Hepatocyte (in vitro differentiated cells): ENCODE measurements around the gene CAPZB. TPM values are rescaled to one million over a fixed set of nuclear protein-coding genes. Genes with fewer than 3 reads are reported as not detected.

Experiments
- DNase-seq: peaks from one replicate; pipeline ENCODE4 v3.0.0-alpha.2; 2016; ENCODE audit warnings: low spot score
- H2AFZ ChIP-seq: fragments of 200-600 bp; sonication (generic); 2 replicates; pipeline ENCODE4 v1.6.0; 2016; ENCODE audit warnings: antibody characterized with exemption, mild to moderate bottlenecking
- H3K27ac ChIP-seq: fragments of 200-600 bp; sonication (generic); 2 replicates; pipeline ENCODE4 v1.5.1; 2016; ENCODE audit warnings: mild to moderate bottlenecking
- H3K27me3 ChIP-seq: fragments of 200-600 bp; sonication (generic); 2 replicates; pipeline ENCODE4 v1.6.1; 2016
- H3K36me3 ChIP-seq: fragments of 200-600 bp; sonication (generic); replicated peaks from 2 replicates; pipeline ENCODE4 v1.5.1; 2016; ENCODE audit warnings: low read depth; ENCODE audit not compliant: insufficient read depth
- H3K4me1 ChIP-seq: fragments of 200-600 bp; sonication (generic); 2 replicates; pipeline ENCODE4 v1.5.1; 2016; ENCODE audit warnings: mild to moderate bottlenecking, moderate library complexity; ENCODE audit not compliant: insufficient read depth
- H3K4me2 ChIP-seq: fragments of 200-600 bp; sonication (generic); 2 replicates; pipeline ENCODE4 v1.6.0; 2016
- H3K4me3 ChIP-seq: fragments of 200-600 bp; sonication (generic); 2 replicates; pipeline ENCODE4 v1.5.1; 2016; ENCODE audit warnings: mild to moderate bottlenecking
- H3K79me2 ChIP-seq: fragments of 200-600 bp; sonication (generic); 2 replicates; pipeline ENCODE4 v1.6.0; 2017; ENCODE audit warnings: mild to moderate bottlenecking
- H3K9me2 ChIP-seq: fragments of 200-600 bp; sonication (generic); replicated peaks from 2 replicates; pipeline ENCODE4 v1.6.0; 2017; ENCODE audit warnings: mild to moderate bottlenecking; ENCODE audit not compliant: insufficient read depth
- H3K9me3 ChIP-seq: fragments of 200-600 bp; sonication (generic); 2 replicates; pipeline ENCODE4 v1.5.1; 2016; ENCODE audit warnings: low read depth, mild to moderate bottlenecking
- H4K20me1 ChIP-seq: fragments of 200-600 bp; sonication (generic); 2 replicates; pipeline ENCODE4 v1.6.0; 2016; ENCODE audit warnings: mild to moderate bottlenecking; ENCODE audit not compliant: insufficient read depth, poor library complexity, severe bottlenecking
- CTCF ChIP-seq: fragments of 200-600 bp; sonication (generic); IDR thresholded peaks from 2 replicates; pipeline ENCODE4 v1.5.1; 2016; ENCODE audit warnings: antibody characterized with exemption, mild to moderate bottlenecking; ENCODE audit not compliant: poor library complexity
- EZH2 ChIP-seq: fragments of 200-600 bp; sonication (generic); IDR thresholded peaks from 2 replicates; pipeline ENCODE4 v1.6.1; 2016; ENCODE audit warnings: antibody characterized with exemption, mild to moderate bottlenecking, borderline replicate concordance
- EZH2phosphoT487 ChIP-seq: fragments of 200-600 bp; sonication (generic); IDR thresholded peaks from one replicate; pipeline ENCODE4 v1.6.1; 2018; ENCODE audit warnings: antibody characterized with exemption, mild to moderate bottlenecking, low read depth, moderate library complexity; ENCODE audit not compliant: unreplicated experiment, severe bottlenecking
- WGBS: methylation state at CpG from one replicate; pipeline ENCODE4 v1.1.6; 2016; ENCODE audit warnings: low lambda C conversion rate; ENCODE audit errors: missing lambda C conversion rate; 5-methylcytosine and 5-hydroxymethylcytosine counted together
- polyA plus RNA-seq: library from polyadenylated mRNA; unstranded; fragments of >200 nt; fragmentation: Nextera tagmentation; extraction: Ambion mirVana; gene quantifications from 2 replicates; pipeline ENCODE4 v1.2.1, GENCODE V29; 2016
- total RNA-seq: library from RNA; depleted of rRNA; stranded (reverse); fragments of >200 nt; gene quantifications from 2 replicates; pipeline ENCODE4 v1.2.3, GENCODE V29; 2014

The CAPZB gene
- total and polyA plus RNA-seq, 2 experiments from 2014 or later: 139 to 261 TPM

DNA sequence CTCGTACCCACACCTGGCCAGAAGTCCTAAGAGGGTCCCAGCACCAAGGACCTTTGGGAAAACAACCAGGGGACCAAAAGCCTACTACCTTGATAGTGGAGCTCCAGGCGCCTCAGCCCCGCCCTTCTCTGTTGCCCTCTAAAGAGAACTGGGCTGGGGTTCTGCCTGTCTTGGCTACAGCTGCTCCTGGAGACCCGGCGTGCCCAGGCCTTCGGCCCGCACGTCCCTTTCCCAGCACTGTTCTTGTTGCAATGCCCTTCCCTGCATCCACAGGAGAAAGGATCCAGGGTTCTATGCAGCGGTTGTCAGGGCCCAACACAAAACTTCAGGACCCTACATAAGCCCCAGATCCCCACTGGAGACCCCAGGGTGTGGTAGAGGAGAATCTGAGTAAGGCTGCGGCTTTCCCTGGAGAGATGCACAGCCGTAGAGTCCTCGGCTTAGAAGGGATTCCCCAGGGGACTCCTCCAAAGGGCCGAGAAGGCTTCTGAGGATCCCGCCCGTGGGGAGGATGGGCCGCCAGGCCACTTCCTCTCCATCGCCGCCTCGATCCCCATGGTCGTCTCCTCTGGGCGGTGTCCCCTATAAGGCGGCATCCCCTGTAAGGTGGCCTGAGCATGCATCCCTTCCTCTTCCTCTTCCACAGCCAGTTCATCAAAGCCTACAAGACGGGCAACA, 161.2 kb downstream of the CAPZB start:
- H3K4me1 ChIP-seq: no peaks in the 10 kb centered on the region
- 97% methylated on average over 23 of the region's 23 CpGs for WGBS
- H3K4me2 ChIP-seq: no peak overlapping the region
- H4K20me1 ChIP-seq: no peaks in the 10 kb centered on the region
- no peak overlapping the region for H2AFZ ChIP-seq
- H3K27me3 ChIP-seq: no peaks in the 10 kb centered on the region
- H3K36me3 ChIP-seq: no peaks in the 10 kb centered on the region
- no peaks in the 10 kb centered on the region for H3K79me2 ChIP-seq
- no peak overlapping the region for H3K27ac ChIP-seq
- no peak for DNase-seq
- no peaks in the 10 kb centered on the region for H3K9me3 ChIP-seq
- H3K9me2 ChIP-seq: no peaks in the 10 kb centered on the region
- no peak overlapping the region for H3K4me3 ChIP-seq
- no peak for TF ChIP-seq CTCF
- TF ChIP-seq EZH2phosphoT487: no peak
- TF ChIP-seq EZH2: no peak

DNA sequence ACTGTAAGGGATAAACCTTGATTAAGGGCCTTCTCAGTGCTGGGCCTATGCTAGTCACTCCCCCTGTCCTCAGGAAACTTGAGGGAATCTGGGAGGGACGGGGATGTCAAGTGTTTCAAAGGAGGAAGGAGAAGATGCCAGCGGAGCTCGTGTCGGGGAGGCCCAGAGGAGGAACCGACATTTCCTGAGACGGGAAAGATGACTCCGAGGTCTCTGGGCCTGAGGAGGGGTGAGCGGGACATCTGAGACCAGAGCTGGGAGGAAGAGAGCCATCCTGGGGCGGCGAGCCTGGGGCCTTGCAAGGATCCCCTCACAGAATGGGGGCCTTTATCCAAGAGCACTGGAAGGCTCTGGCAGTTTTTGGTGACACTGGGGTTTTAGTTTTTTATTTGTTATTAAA, 162.9 kb downstream of the CAPZB start:
- H3K4me2 ChIP-seq: no peak overlapping the region
- no peak for DNase-seq
- H2AFZ ChIP-seq: no peak overlapping the region
- H3K4me1 ChIP-seq: no peaks in the 10 kb centered on the region
- no peaks in the 10 kb centered on the region for H3K9me2 ChIP-seq
- no peaks in the 10 kb centered on the region for H4K20me1 ChIP-seq
- H3K79me2 ChIP-seq: peaks cover under 1% of the 10 kb centered on the region
- no peak for TF ChIP-seq CTCF
- TF ChIP-seq EZH2: no peak
- no peak for TF ChIP-seq EZH2phosphoT487
- no peaks in the 10 kb centered on the region for H3K27me3 ChIP-seq
- WGBS: 98% methylated on average over 10 of the region's 10 CpGs
- H3K4me3 ChIP-seq: no peak overlapping the region
- H3K27ac ChIP-seq: no peak overlapping the region
- no peaks in the 10 kb centered on the region for H3K36me3 ChIP-seq
- H3K9me3 ChIP-seq: no peaks in the 10 kb centered on the region

DNA sequence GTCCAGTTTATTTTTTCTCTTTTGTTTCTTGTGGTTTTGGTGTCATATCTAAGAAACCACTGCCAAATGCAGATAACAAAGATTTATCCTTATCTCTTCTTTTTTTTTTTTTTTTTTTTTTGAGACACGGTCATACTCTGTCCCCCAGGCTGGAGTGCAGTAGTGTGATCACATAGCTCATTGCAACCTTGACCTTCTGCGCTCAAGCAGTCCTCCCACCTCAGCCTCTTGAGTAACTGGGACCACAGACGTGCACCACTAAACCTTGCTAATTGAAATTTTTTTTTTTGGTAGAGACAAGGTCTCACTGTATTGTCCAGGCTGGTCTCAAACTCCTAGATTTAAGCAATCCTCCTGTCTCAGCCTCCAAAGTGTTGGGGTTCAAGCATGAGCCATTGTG, 164.3 kb downstream of the CAPZB start:
- no peaks in the 10 kb centered on the region for H3K4me1 ChIP-seq
- no peaks in the 10 kb centered on the region for H3K27me3 ChIP-seq
- no peak for DNase-seq
- H3K79me2 ChIP-seq: peaks cover 3% of the 10 kb centered on the region
- H3K9me3 ChIP-seq: no peaks in the 10 kb centered on the region
- 87% methylated on average over 3 of the region's 3 CpGs for WGBS
- H3K27ac ChIP-seq: no peak overlapping the region
- no peaks in the 10 kb centered on the region for H3K36me3 ChIP-seq
- peaks cover 2% of the 10 kb centered on the region for H4K20me1 ChIP-seq
- no peak overlapping the region for H2AFZ ChIP-seq
- H3K4me2 ChIP-seq: no peak overlapping the region
- no peaks in the 10 kb centered on the region for H3K9me2 ChIP-seq
- TF ChIP-seq EZH2 (no peak), CTCF (no peak), EZH2phosphoT487 (no peak)
- H3K4me3 ChIP-seq: no peak overlapping the region
